Measurements from ENCODE around the gene MBD6.

GRCh38 chr12:57569858-57570257, 47.2 kb downstream of the MBD6 start:
- no peak for TF ChIP-seq CTCF (IDR thresholded peaks at IDR 0.05)
- TF ChIP-seq POLR2A (IDR thresholded peaks at IDR 0.05) = no peak
